Uterus (tissue), 4 donors: ENCODE measurements around the gene JAML. TPM values are rescaled to one million over a fixed set of nuclear protein-coding genes. Genes with fewer than 3 reads are reported as not detected.
A peak's percentile ranks its signal among the peaks of the same experiment; 100 is the strongest.

Experiments used
- DNase-seq, 2 donors: peaks; one replicate each; pipeline ENCODE4 v3.0.0-alpha.2; 2019 to 2020
- H3K27ac ChIP-seq, 2 donors: fragments of 200-600 bp; sonication (generic); 1 replicate in 1 of 2; 2 replicates in 1 of 2; pipeline ENCODE4 v1.5.1; 2016 to 2018
- H3K27me3 ChIP-seq, 2 donors: fragments of 200-600 bp; sonication (generic); one replicate each; pipeline ENCODE4 v1.5.1; 2018 to 2019; ENCODE audit warnings: control low read depth in 1 of 2
- H3K36me3 ChIP-seq, 2 donors: fragments of 200-600 bp; sonication (generic); one replicate each; pipeline ENCODE4 v1.5.1; 2019; ENCODE audit warnings: control low read depth in 1 of 2
- H3K4me1 ChIP-seq, 2 donors: fragments of 200-600 bp; sonication (generic); one replicate each; pipeline ENCODE4 v1.5.1; 2018 to 2019; ENCODE audit warnings: control low read depth in 1 of 2
- H3K4me3 ChIP-seq, 2 donors: fragments of 200-600 bp; sonication (generic); 1 replicate in 1 of 2; 2 replicates in 1 of 2; pipeline ENCODE4 v1.5.1; 2018 to 2019; ENCODE audit warnings: mild to moderate bottlenecking in 1 of 2
- H3K9me3 ChIP-seq, 2 donors: fragments of 200-600 bp; sonication (generic); one replicate each; pipeline ENCODE4 v1.5.1; 2019; ENCODE audit warnings: control low read depth in 1 of 2
- POLR2A ChIP-seq, 2 donors: fragments of 450-650 bp; IDR thresholded peaks; one replicate each; pipeline ENCODE4 v1.6.1; 2016; ENCODE audit warnings: antibody characterized with exemption in 2 of 2, mild to moderate bottlenecking in 1 of 2, moderate library complexity in 1 of 2
- intact Hi-C: fragments of 100-400 bp; cut with DNase I; formaldehyde crosslinking; loops from one replicate; pipeline ENCODE4 v1.15.1; 2023; ENCODE audit warnings: low total_unique reads
- total RNA-seq, 4 donors: library from RNA; depleted of rRNA in 3 of 4; stranded (reverse); fragments of >200 nt in 3 of 4; gene quantifications; one replicate each; pipeline versions ENCODE4 v1.1.0 to v1.2.4, GENCODE V29; 2014 to 2023
- TF ChIP-seq, protein P1 (sequence below), 4 experiments: fragments of 200-600 bp in 2 of 4; fragments of 450-650 bp in 2 of 4; sonication (generic) in 2 of 4; IDR thresholded peaks; one replicate each; pipeline ENCODE4 v1.5.1; 2016 to 2019; ENCODE audit warnings: antibody characterized with exemption in 4 of 4, mild to moderate bottlenecking in 2 of 4, moderate library complexity in 1 of 4
- donor health status: DM: yes; HTN: yes; CAD: no.

JAML gene
- total RNA-seq, 4 donors from 2014 or later = 1.2 to 9.1 (median 5.6) TPM

DNA sequence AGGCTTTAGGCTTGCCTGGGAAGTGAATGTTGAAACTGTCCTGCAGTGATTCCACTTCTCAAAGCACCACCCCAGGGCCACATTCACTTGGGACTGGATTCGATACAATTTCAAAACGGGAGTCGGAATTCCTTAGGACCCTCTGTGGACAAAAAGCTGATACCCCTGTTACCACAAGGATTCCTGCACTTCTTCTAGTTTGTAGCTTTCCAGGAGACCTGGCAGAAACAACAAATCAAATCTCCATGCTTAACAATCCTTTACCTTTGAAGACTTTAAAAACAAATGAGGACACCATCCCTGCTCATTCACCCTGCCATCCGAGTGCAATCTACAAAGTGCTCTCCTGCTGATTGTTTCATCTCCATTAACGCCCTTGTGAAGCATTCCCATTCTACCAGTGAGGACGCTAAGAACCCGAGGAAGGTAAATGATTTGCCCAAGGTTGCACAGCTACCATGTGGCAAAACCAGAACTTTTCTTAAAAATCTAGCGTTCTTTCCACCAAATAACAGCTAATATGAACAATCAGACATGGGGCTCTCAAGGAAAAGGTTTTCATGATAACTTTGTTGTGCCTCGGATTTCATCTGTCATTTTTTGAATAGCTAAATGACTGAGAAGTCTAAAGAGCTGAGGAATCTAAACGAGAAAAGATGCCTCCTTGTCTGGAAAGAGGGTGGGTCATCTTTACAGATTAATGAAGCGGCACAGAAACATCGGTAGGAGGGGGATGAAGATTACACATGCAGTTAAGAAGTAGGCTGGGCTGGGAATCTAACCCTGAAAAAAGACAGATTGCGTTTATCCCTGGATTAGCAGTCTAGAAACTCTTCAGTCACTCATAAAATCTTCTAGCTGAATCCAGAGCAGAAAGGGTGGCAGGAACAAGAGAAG lies 40.0 kb upstream of the JAML start:
- DNase-seq = no peak
- Histone ChIP-seq H3K27me3 (peaks cover 0 to 11% of the 10 kb centered on the region in 2 donors), H3K4me1 (no peaks in the 10 kb centered on the region), H3K4me3 (peak overlapping the region in 1 of 2 donors; percentile 18), H3K9me3 (no peaks in the 10 kb centered on the region), H3K27ac (peak overlapping the region; percentile 23 to 48), H3K36me3 (no peaks in the 10 kb centered on the region)
- TF ChIP-seq POLR2A (IDR thresholded peaks at IDR 0.05) = no peak
- intact Hi-C loops = no loop called here

DNA sequence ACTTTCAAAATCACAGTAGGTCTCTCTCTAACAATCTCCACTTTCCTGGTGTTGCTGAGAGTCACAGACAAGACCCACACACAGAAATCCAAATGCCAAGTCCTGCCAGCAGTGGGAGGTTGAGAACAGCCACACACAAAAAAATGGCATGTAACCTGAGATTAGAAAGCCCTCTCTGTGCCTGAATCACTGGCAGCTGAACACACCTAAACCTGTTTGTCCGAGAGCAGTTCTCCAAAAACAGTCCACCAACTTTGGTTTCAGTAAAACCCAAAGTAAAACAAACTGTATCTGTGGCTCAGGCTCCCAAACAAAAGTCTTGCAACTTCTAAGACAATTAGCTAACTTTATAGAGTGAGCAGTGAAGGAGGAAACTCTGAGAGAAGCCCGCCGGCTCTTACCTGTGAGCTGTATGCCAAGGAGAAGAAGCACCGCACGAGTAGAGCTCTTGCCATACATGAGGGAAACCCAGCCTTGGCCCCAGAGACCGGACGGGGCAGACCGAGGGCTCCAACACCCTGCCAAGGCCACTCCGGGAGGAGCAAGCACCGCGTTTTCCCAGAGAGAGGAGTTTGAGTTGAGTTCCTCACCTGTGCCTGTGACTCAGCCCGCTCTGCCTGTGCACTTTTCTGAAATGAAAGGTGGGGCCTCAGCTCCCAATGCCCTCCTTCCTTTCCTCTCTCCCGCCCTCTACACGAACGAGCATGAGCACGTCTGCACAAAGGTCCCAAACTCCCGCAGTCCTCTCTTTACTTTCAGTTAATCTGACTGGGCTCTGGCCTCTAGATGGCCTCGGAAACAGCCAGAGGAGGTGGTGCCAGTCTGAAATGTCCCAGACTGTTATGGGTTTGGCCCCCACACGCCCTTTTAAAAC lies 39.1 kb upstream of the JAML start, which contains the start of gene MPZL2:
MPZL2 (minus strand) TSS at position 603 of the 874 bp plus-strand sequence; CDS start at position 459, 144 bp downstream.
- DNase-seq = peak in 1 of 2 donors; percentile 31
- intact Hi-C loops = no loop called here
- peak within 1 kb of the TSS; percentile 48 to 51 for H3K27ac ChIP-seq
- H3K9me3 ChIP-seq = no peaks in the 10 kb centered on the region
- TF ChIP-seq, protein P1, sequence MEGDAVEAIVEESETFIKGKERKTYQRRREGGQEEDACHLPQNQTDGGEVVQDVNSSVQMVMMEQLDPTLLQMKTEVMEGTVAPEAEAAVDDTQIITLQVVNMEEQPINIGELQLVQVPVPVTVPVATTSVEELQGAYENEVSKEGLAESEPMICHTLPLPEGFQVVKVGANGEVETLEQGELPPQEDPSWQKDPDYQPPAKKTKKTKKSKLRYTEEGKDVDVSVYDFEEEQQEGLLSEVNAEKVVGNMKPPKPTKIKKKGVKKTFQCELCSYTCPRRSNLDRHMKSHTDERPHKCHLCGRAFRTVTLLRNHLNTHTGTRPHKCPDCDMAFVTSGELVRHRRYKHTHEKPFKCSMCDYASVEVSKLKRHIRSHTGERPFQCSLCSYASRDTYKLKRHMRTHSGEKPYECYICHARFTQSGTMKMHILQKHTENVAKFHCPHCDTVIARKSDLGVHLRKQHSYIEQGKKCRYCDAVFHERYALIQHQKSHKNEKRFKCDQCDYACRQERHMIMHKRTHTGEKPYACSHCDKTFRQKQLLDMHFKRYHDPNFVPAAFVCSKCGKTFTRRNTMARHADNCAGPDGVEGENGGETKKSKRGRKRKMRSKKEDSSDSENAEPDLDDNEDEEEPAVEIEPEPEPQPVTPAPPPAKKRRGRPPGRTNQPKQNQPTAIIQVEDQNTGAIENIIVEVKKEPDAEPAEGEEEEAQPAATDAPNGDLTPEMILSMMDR (IDR thresholded peaks at IDR 0.05) = no peak
- TF ChIP-seq POLR2A (IDR thresholded peaks at IDR 0.05) = peak; percentile 22 to 44
- no peaks in the 10 kb centered on the region for H3K4me1 ChIP-seq
- peak within 1 kb of the TSS; percentile 13 to 18 for H3K4me3 ChIP-seq
- H3K36me3 ChIP-seq = no peaks in the 10 kb centered on the region
- H3K27me3 ChIP-seq = peaks cover 0 to 11% of the 10 kb centered on the region in 2 donors

DNA sequence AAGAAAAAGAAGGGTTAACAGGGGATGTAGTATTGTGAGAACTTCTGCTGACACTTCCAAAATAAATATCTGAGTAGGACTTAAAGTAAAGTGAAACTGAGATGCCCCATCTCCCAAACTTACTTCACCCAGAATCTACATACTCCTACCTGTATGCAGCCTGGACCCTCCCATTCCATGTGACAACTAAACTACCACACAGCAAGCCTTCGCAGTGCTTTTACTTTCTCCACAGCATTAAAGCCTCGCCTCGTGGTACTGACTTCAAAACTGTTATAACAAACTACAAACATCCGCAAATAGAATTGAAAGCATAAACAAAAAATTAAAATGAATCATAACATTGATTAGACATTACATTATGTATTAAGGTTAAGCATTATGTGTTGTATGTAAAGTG lies 38.3 kb upstream of the JAML start:
- peak overlapping the region; percentile 48 to 51 for H3K27ac ChIP-seq
- H3K4me3 ChIP-seq = peak overlapping the region in 1 of 2 donors; percentile 18
- H3K4me1 ChIP-seq = no peaks in the 10 kb centered on the region
- H3K27me3 ChIP-seq = peaks cover 0 to 11% of the 10 kb centered on the region in 2 donors
- no peak for TF ChIP-seq POLR2A (IDR thresholded peaks at IDR 0.05)
- TF ChIP-seq, protein P1 (IDR thresholded peaks at IDR 0.05) = no peak
- no peaks in the 10 kb centered on the region for H3K9me3 ChIP-seq
- no peaks in the 10 kb centered on the region for H3K36me3 ChIP-seq
- DNase-seq = no peak
- intact Hi-C loops = no loop called here

DNA sequence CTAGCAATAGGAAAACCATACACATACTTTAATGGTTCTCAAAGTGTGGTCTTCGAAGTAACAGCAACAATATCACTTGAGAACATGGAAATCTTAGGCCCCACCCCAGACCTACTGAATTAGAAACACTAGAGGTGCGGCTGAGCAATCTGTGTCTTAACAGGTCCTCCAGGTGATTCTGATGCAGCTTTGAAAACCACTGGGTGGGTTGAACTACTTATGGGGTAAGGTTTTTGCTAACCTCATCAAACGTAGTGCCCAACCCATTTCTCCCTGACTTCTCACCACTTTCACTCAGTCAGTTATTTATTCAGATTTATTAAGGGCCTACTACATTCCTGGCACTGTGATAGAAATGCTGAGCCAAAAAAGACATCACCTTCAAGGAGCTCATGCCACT lies 35.5 kb upstream of the JAML start:
- intact Hi-C loops = no loop called here

DNA sequence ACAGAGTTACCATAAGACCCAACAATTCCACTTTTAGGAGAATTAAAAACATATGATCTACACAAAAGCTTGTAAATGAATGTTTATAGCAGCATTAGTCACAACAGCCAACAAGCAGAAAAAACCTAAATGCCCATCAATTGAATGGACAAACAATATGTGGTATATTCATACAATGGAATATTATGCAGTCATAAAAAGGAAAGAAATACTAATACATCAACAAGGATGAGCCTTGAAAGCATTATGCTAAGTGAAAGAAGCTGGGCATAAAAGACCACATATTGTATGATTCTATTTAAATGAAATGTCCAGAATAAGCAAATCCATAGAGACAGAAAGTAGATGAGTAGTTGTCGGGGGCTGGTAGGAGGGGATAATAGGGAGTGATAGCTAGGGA lies 34.3 kb upstream of the JAML start:
- no peak overlapping the region for H3K27ac ChIP-seq
- H3K36me3 ChIP-seq = no peaks in the 10 kb centered on the region
- intact Hi-C loops = no loop called here
- peaks cover 0 to 12% of the 10 kb centered on the region in 2 donors for H3K27me3 ChIP-seq
- DNase-seq = no peak
- TF ChIP-seq POLR2A (IDR thresholded peaks at IDR 0.05) = no peak
- TF ChIP-seq, protein P1 (IDR thresholded peaks at IDR 0.05) = no peak
- H3K9me3 ChIP-seq = no peaks in the 10 kb centered on the region
- no peak overlapping the region for H3K4me3 ChIP-seq
- no peaks in the 10 kb centered on the region for H3K4me1 ChIP-seq

More for the DNA sequence above, 35.5 kb upstream of the JAML start:
- H3K27me3 ChIP-seq = peaks cover 0 to 11% of the 10 kb centered on the region in 2 donors
- H3K4me1 ChIP-seq = no peaks in the 10 kb centered on the region
- no peaks in the 10 kb centered on the region for H3K9me3 ChIP-seq
- no peaks in the 10 kb centered on the region for H3K36me3 ChIP-seq
- TF ChIP-seq, protein P1 (IDR thresholded peaks at IDR 0.05) = no peak
- no peak for TF ChIP-seq POLR2A (IDR thresholded peaks at IDR 0.05)
- no peak overlapping the region for H3K4me3 ChIP-seq
- H3K27ac ChIP-seq = no peak overlapping the region
- no peak for DNase-seq
